Mucosa of stomach (tissue), 1 donor: ENCODE measurements around the gene ANP32E.
"Not testable (repeated sequence)": the region's sequence is repeated elsewhere in the genome, so short reads cannot be mapped to it uniquely, and the experiment has no call there.

Experiments used
- H3K27me3 ChIP-seq: one replicate; pipeline ENCODE4 v1.7.0; 2013; ENCODE audit warnings: mild to moderate bottlenecking, low read length; ENCODE audit not compliant: control insufficient read depth, insufficient read depth
- H3K36me3 ChIP-seq: one replicate; pipeline ENCODE4 v1.7.0; 2013; ENCODE audit warnings: low read length; ENCODE audit not compliant: control insufficient read depth, insufficient read depth
- H3K4me1 ChIP-seq: one replicate; pipeline ENCODE4 v1.7.0; 2013; ENCODE audit warnings: mild to moderate bottlenecking, low read length; ENCODE audit not compliant: control insufficient read depth, insufficient read depth
- H3K4me3 ChIP-seq: one replicate; pipeline ENCODE4 v1.7.0; 2013; ENCODE audit warnings: low read length
- H3K9ac ChIP-seq: one replicate; pipeline ENCODE4 v1.7.0; 2013; ENCODE audit warnings: mild to moderate bottlenecking, low read length, moderate library complexity
- H3K9me3 ChIP-seq: one replicate; pipeline ENCODE4 v1.7.0; 2013; ENCODE audit warnings: mild to moderate bottlenecking, low read length, moderate library complexity; ENCODE audit not compliant: control insufficient read depth
- donor health status: Pancreatic carcinoma.

Gene ANP32E

DNA sequence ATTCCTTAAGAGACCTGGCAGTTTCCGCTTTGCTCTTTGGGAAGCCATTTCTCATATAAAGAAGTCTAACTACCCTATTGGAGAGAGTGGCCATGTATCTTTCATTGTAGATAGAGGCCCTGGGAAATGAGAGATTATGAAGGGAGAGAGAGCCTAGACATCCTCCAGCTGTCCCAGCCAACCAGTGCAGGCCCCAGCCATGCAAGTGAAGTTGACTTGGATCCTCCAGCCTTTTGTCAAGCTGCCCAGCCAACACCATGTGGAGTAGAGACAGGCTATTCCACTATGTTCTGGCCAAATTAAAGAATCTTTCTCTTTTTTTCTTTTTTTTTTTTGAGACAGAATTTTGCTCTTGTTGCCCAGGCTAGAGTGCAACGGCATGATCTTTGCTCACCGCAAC is 7.1 kb upstream of the ANP32E start:
- Histone ChIP-seq H3K9ac (no peak overlapping the region), H3K27me3 (no peaks in the 10 kb centered on the region), H3K36me3 (no peaks in the 10 kb centered on the region), H3K4me1 (no peaks in the 10 kb centered on the region), H3K9me3 (no peaks in the 10 kb centered on the region), H3K4me3 (no peak overlapping the region)

DNA sequence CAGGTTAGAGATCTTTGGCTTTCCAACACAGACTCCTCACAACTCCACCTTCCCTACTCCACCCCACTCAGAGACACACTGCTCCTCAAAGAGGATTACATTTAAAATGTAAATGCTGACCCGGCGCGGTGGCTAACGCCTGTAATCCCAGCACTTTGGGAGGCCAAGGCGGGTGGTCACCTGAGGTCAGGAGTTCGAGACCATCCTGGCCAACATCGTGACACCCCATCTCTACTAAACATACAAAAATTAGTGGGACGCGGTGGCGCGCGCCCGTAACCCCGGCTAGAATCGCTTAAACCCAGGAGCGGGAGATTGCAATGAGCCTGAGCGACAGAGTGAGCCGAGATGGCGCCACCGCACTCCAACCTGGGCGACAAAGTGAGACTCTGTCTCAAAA is 1.8 kb upstream of the ANP32E start:
- Histone ChIP-seq H3K27me3 (no peaks in the 10 kb centered on the region), H3K9ac (no peak overlapping the region), H3K4me3 (no peak overlapping the region), H3K9me3 (no peaks in the 10 kb centered on the region), H3K36me3 (no peaks in the 10 kb centered on the region), H3K4me1 (peaks cover 4% of the 10 kb centered on the region)

DNA sequence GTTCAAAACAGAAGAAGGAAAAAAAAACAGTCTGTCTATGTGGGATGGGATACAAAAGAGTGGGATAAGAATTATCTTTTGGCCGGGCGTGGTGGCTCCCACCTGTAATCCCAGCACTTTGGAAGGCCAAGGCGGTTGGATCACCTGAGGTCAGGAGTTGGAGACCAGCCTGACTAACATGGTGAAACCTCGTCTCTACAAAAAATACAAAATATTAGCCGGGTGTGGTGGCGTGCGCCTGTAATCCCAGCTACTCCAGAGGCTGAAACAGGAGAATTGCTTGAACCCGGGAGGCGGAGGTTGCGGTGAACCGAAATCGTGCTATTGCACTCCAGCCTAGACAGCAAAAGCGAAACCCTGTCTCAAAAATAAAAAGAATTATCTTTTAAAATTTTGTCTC is 1.3 kb upstream of the ANP32E start:
- H3K36me3 ChIP-seq, H3K4me3 ChIP-seq, H3K9ac ChIP-seq, H3K9me3 ChIP-seq, H3K4me1 ChIP-seq, H3K27me3 ChIP-seq: not testable (repeated sequence)

DNA sequence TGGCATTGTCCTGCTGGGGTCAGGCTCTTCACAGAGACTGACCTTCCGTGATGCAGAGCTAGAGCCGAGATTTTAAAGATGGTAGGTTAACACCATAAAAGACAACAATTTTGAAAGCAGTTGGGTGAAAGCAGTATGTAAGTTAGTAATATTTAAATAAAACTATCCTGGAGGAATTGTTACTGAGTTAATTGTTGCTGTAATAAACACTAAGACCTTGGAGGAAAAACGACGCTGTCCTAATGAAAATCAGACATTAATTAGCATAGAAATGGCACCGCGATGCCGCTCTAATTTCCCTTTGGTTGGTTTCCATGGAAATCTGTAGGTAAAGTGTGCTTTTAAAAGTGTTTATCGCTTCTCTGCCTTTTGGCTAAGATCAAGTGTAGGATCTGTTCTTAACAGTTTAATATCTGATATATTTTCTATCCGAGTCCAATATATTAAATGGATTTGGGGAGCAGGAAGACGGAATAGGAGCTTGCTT is 745 bp upstream of the ANP32E start:
- Histone ChIP-seq H3K9ac (peak overlapping the region; percentile 81), H3K27me3 (no peaks in the 10 kb centered on the region), H3K9me3 (no peaks in the 10 kb centered on the region), H3K36me3 (no peaks in the 10 kb centered on the region), H3K4me3 (peak overlapping the region; percentile 48), H3K4me1 (peaks cover 4% of the 10 kb centered on the region)

DNA sequence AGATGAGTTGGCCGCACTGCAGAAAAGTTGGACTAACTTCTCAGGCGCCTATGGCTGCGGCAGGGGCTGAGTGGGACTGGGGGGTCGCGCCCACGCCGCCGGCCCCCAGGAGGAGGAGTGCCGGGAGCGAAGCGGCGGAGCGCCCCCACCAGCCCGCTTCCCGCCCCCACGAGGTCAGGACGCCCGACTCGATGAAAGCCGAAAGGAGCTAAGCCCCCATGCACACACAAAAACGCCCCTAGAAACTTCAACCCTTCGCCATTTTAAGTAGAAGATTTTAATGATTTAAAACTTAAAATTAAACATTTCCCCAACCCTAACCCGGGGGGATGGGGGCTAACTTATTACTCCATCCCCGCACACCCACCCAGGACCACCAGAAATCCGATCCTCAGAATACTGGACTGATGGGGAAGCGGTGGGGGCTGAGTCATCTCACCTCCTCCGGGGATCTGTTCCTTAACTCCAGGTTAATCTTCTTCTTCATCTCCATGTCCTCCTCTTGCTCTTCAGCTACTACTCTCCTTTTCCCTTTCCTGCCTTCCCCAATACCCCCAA is 539 bp downstream of the ANP32E start:
- H3K4me3 ChIP-seq, result peak overlapping the region; percentile 68
- no peaks in the 10 kb centered on the region for H3K9me3 ChIP-seq
- H3K4me1 ChIP-seq, result peaks cover 4% of the 10 kb centered on the region
- no peaks in the 10 kb centered on the region for H3K36me3 ChIP-seq
- no peaks in the 10 kb centered on the region for H3K27me3 ChIP-seq
- peak overlapping the region; percentile 81 for H3K9ac ChIP-seq

DNA sequence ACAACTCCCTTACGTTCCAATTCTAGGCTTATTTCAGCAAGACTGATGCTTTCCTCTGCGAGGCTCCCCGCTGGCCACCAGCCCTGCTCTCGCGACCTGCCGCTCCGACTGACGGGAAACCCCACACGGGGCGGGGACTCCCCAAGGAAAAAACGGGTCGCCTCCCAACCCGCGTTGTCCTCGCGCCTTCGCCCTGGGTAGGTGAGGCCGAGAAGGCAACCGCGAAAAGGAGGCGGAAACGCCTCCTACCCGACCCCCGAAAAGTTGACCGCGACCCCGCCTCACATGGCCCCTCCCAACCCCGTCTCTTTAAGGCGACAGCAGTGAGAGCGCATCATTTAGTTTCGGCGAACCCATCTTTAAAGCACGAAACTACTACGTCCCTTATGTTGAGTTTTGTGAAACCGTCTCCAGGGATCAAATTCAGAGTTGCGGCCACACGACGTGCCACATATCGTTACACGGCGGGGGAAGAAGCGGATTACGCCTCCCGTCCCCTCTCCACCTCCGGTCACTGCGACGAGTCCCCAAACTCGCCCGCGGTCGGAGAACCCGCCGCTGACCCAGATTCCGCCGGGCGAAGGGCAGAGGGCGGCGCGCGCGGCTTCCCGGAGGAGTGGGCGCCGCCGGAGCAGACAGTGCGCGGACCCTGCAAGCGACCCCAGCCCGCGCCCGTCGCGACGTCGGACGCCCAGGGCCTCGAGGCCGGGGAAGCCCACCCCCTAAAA is 1.2 kb downstream of the ANP32E start:
- Histone ChIP-seq H3K4me1 (peaks cover 4% of the 10 kb centered on the region), H3K4me3 (peak overlapping the region; percentile 68), H3K9me3 (no peaks in the 10 kb centered on the region), H3K27me3 (no peaks in the 10 kb centered on the region), H3K36me3 (no peaks in the 10 kb centered on the region), H3K9ac (peak overlapping the region; percentile 81)

DNA sequence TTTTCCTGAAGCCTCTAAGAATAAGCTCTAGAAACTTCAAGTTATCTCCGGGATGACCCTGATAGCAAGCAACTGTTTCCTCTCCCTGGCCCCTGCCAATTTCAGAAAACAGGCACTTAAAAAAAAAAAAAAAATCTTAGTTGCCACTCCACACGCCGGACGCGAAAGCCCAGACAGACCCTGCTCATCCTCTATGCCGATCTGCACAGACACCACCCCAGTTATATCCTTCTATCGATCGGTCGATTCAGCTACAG is 1.7 kb downstream of the ANP32E start:
- peak overlapping the region; percentile 5 for H3K4me3 ChIP-seq
- no peaks in the 10 kb centered on the region for H3K9me3 ChIP-seq
- H3K9ac ChIP-seq, result peak overlapping the region; percentile 81
- H3K27me3 ChIP-seq, result no peaks in the 10 kb centered on the region
- H3K4me1 ChIP-seq, result peaks cover 4% of the 10 kb centered on the region
- no peaks in the 10 kb centered on the region for H3K36me3 ChIP-seq

DNA sequence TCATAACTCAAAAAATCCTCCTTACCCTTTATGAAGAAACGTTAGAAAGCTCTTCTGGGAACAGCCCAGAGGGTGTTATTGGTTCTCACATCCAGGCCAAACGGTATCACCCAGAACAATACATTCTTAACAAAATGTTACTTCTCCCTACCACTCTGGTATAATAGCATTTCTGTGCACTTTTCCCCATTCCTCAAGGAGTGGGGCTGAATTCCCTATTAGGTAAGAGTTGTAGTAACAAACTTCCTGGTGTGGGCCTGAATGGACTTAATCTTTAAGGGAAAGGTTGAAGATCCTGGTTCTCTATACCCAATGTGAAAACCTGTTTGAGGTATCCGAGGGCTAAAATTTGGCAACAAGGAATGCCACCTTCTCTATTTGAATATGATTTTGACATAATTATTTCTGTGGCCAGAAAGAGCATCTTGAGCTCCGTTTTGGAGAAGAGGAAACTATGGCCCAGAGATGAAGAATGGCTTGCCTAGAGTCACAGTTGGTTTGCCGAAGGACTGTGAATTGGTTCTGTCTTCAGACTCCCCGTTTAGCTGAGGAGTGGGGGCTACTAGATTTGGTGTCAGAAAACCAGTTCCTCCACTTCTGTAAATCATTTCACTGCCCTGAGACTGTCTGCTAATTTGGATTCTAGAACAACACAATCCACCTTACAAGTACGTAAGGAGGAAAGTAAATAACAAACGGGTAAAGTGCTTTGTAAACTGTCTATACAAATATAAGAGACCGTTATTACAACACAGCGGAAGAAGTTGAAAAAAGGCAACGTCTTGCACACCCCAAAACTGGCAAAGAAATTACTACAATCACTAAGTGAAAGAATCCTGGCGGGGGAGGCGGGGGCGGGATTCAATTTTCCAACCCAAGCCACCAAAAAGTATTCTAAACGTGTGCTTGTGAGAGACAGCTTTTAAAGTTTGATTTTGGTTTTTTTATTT is 2.3 kb downstream of the ANP32E start:
- no peaks in the 10 kb centered on the region for H3K9me3 ChIP-seq
- H3K4me1 ChIP-seq, result peaks cover 4% of the 10 kb centered on the region
- H3K9ac ChIP-seq, result peak overlapping the region; percentile 81
- no peaks in the 10 kb centered on the region for H3K36me3 ChIP-seq
- no peak overlapping the region for H3K4me3 ChIP-seq
- no peaks in the 10 kb centered on the region for H3K27me3 ChIP-seq

DNA sequence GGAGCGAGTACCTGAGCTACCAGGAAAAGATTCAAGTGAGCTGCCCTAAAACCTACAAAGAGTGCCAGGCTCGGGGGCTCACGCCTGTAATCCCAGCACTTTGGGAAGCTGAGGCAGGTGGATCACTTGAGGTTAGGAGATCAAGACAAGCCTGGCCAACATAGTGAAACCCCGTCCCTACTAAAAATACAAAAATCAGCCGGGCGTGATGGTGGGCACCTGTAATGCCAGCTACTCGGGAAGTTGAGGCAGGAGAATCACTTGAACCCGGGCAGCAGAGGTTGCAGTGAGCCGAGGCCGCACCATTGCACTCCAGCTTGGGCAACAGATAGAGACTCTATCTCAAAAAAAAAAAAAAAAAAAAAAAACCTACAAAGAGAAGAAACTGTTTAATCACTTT is 3.0 kb downstream of the ANP32E start:
- H3K27me3 ChIP-seq, H3K9me3 ChIP-seq, H3K36me3 ChIP-seq, H3K4me3 ChIP-seq, H3K4me1 ChIP-seq, H3K9ac ChIP-seq: not testable (repeated sequence)

DNA sequence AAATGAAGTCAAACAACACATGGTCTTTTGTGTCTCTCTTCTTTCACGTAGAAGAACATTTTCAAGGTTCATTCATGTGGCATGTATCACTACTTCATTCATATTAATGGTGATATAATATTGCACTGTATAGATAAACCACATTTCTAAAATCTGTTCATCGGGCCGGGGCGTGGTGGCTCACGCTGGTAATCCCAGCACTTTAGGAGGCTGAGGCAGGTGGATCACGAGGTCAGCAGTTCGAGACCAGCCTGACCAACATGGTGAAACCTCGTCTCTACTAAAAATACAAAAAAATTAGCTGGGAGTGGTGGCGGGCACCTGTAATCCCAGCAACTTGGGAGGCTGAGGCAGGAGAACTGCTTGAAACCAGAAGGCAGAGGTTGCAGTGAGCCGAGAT is 7.7 kb downstream of the ANP32E start:
- not testable (repeated sequence) for H3K36me3 ChIP-seq

DNA sequence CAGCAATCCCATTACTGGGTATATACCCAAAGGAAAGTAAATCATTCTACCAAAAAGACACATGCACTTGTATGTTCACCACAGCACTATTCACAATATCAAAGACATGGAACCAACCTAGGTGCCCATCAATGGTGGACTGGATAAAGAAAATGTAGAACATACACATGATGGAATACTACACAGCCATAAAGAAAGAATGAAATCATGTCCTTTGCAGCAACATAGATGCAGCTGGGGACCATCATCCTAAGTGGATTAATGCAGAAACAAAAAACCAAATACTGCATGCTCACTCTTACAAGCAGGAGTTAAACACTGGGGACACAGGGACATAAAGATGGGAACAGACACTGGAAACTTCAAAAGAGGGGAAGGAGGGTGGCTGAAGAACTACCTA is 8.7 kb downstream of the ANP32E start:
- no peaks in the 10 kb centered on the region for H3K36me3 ChIP-seq

More for the DNA sequence above, 7.7 kb downstream of the ANP32E start:
- not testable (repeated sequence) for H3K27me3 ChIP-seq, H3K9me3 ChIP-seq, H3K9ac ChIP-seq, H3K4me1 ChIP-seq, H3K4me3 ChIP-seq

DNA sequence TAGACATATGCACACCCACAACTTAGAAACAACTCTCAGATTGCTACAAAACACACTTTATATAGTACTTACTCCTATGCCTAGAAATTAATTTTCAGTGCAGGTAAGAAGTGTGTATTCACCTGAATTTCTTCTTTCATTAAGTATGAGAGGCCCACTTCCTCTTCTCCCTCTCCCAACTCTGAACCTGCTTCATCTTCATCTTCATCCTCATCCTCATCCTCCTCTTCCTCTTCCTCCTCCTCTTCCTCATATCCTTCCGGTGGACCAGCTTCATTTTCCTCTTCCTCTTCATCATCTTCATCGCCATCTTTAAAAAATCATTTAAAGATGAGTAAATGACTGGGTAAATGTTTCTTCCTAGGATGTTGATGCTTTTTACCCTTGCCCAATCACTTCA is 9.4 kb downstream of the ANP32E start:
- Histone ChIP-seq H3K9me3 (no peaks in the 10 kb centered on the region), H3K4me3 (no peak overlapping the region), H3K9ac (no peak overlapping the region), H3K36me3 (no peaks in the 10 kb centered on the region), H3K4me1 (no peaks in the 10 kb centered on the region), H3K27me3 (no peaks in the 10 kb centered on the region)

More for the DNA sequence above, 8.7 kb downstream of the ANP32E start:
- Histone ChIP-seq H3K9me3 (no peaks in the 10 kb centered on the region), H3K4me3 (no peak overlapping the region), H3K4me1 (no peaks in the 10 kb centered on the region), H3K9ac (no peak overlapping the region), H3K27me3 (no peaks in the 10 kb centered on the region)
